Measurements from ENCODE around the gene MRC2.

GRCh38 chr17:62735044-62735651, 107.7 kb downstream of the MRC2 start:
- no peak for TF ChIP-seq CTCF (IDR thresholded peaks at IDR 0.05; ENCODE audit: low read length)
- TF ChIP-seq EZH2phosphoT487 (IDR thresholded peaks at IDR 0.05; ENCODE audit: low read length): no peak
- no peak for TF ChIP-seq EZH2 (optimal IDR thresholded peaks at IDR 0.05; ENCODE audit: low read depth, low read length)

All from MM.1S (cell line).